ENCODE results near the gene GJB5. TPM values are rescaled to one million over a fixed set of nuclear protein-coding genes. Genes with fewer than 3 reads are reported as not detected.
A peak's percentile ranks its signal among the peaks of the same experiment; 100 is the strongest.

GJB5 gene
- total and polyA plus RNA-seq, 2 of the 8 experiments (the other 6 are each of a cell fraction or from before 2014, with no cell fraction given) = 0.86 to 3.1 TPM

- POLR2A ChIA-PET (ENCODE audit: partially characterized antibody) = interaction anchor here (1.0 to 1.5 kb wide), 6 partner anchors 10 to 79 kb away, joined by 3 to 6 read pairs (median 3); partner anchors contain the start of gene SMIM12
- peak within 1 kb of the TSS in 2 of 4 experiments; percentile 20 to 45; a peak in 5 of 7 replicates for H3K9ac ChIP-seq (replicated peaks in 1 of 4; ENCODE audit: extremely low read depth in 1 of 4, low read depth in 3 of 4, low read length in 3 of 4)
- H2BK120ac ChIP-seq (replicated peaks; ENCODE audit: low read depth, low read length) = no peak within 1 kb of the TSS
- no peaks in the 10 kb centered on the region for H3K79me2 ChIP-seq (ENCODE audit: control insufficient read depth in 1 of 2, insufficient read depth in 2 of 2, low read length in 2 of 2)
- 2% methylated on average over 43 of the region's 62 CpGs; no CpG with 5 or more reads in 1 of the 2 experiments for WGBS, 2 experiments (ENCODE audit: extremely low coverage in 1 of 2, insufficient coverage in 1 of 2, insufficient read length in 1 of 2, insufficient replicate concordance in 2 of 2, low coverage in 1 of 2, low lambda C conversion rate in 2 of 2, missing lambda C conversion rate in 1 of 2)
- H3K23ac ChIP-seq (ENCODE audit: insufficient read length) = no peak within 1 kb of the TSS
- H3K4ac ChIP-seq (replicated peaks; ENCODE audit: insufficient read length, low read depth, low read length) = no peak within 1 kb of the TSS
- H3K14ac ChIP-seq (ENCODE audit: insufficient read length) = no peak within 1 kb of the TSS
- FAIRE-seq = no peak
- no peak within 1 kb of the TSS for H2BK20ac ChIP-seq (ENCODE audit: low read length)
- H3K4me3 ChIP-seq (ENCODE audit: extremely low read depth in 1 of 4, insufficient read depth in 2 of 4, low read depth in 3 of 4, low read length in 4 of 4) = peak within 1 kb of the TSS; percentile 51 to 83 (median 80)
- H2AK5ac ChIP-seq (ENCODE audit: low read depth, low read length) = no peak within 1 kb of the TSS
- peak within 1 kb of the TSS; percentile 22 for H3K56ac ChIP-seq (replicated peaks; ENCODE audit: insufficient read length, low read depth, low read length)
- H3K4me1 ChIP-seq (replicated peaks in 1 of 4; ENCODE audit: control insufficient read depth in 3 of 4, insufficient read depth in 4 of 4, low read length in 3 of 4) = peaks cover 0 to 14% (median 5%) of the 10 kb centered on the region in 4 experiments; a peak in 4 of 7 replicates
- no peaks in the 10 kb centered on the region for H3K9me3 ChIP-seq (ENCODE audit: insufficient read depth in 2 of 2, low read depth in 1 of 2, low read length in 1 of 2)
- H2AFZ ChIP-seq (ENCODE audit: low read length) = peak within 1 kb of the TSS; percentile 94; the same call in 1 of the 2 replicates
- H3K4me2 ChIP-seq (ENCODE audit: insufficient read depth in 1 of 2, low read depth in 2 of 2, low read length in 2 of 2) = peak within 1 kb of the TSS; percentile 53 to 98
- no peak within 1 kb of the TSS; the same call in 1 of the 2 replicates for H2BK15ac ChIP-seq (ENCODE audit: low read length)
- DNase-seq (ENCODE audit: low read depth in 1 of 2, low spot score in 2 of 2) = peak in 1 of 2 experiments; percentile 76
- H3K79me1 ChIP-seq (ENCODE audit: low read depth, low read length) = no peaks in the 10 kb centered on the region
- H2BK12ac ChIP-seq (ENCODE audit: low read depth, low read length) = peak within 1 kb of the TSS; percentile 50; the same call in 1 of the 2 replicates
- H4K8ac ChIP-seq (ENCODE audit: extremely low read depth, insufficient read depth, low read length) = peak within 1 kb of the TSS; percentile 60
- H4K5ac ChIP-seq (ENCODE audit: insufficient read length, low read depth, low read length) = no peak within 1 kb of the TSS
- no peaks in the 10 kb centered on the region for H3K36me3 ChIP-seq (ENCODE audit: control insufficient read depth in 2 of 4, insufficient read depth in 4 of 4, low read length in 3 of 4)
- H4K20me1 ChIP-seq (replicated peaks in 1 of 2; ENCODE audit: control insufficient read depth in 1 of 2, insufficient read depth in 2 of 2, low read length in 2 of 2) = no peaks in the 10 kb centered on the region
- H2BK5ac ChIP-seq (ENCODE audit: low read depth, low read length) = peak within 1 kb of the TSS; percentile 35; the same call in 1 of the 2 replicates
- H3K27ac ChIP-seq (ENCODE audit: low read depth, low read length) = no peak within 1 kb of the TSS
- peaks cover 15% of the 10 kb centered on the region; the same call in 1 of the 2 replicates for H3K23me2 ChIP-seq (ENCODE audit: low read depth, low read length)
- CTCF ChIA-PET (ENCODE audit: partially characterized antibody) = interaction anchor here (0.6 to 3.6 kb wide), 12 partner anchors 10 to 376 kb away, joined by 3 to 17 read pairs (median 4); no protein-coding TSS in a partner anchor
- peak within 1 kb of the TSS; percentile 56 for H3K18ac ChIP-seq (ENCODE audit: extremely low read depth, low read length)
- H4K91ac ChIP-seq (replicated peaks; ENCODE audit: insufficient read length, low read length) = peak within 1 kb of the TSS; percentile 73
- peaks cover 0 to 24% (median 10%) of the 10 kb centered on the region in 4 experiments; a peak in 5 of 7 replicates for H3K27me3 ChIP-seq (replicated peaks in 1 of 4; ENCODE audit: control insufficient read depth in 3 of 4, extremely low read depth in 1 of 4, insufficient read depth in 3 of 4, low read length in 3 of 4)
- no peak for TF ChIP-seq SIN3A (conservative IDR thresholded peaks at IDR 0.05 in 1 of 2, IDR thresholded peaks at IDR 0.05 in 1 of 2; ENCODE audit: low read depth in 1 of 2, low read length in 2 of 2)
- 0 out of 4 replicates have a peak, but pooled peaks have one; percentile 39 to 75 for TF ChIP-seq HDAC2 (IDR thresholded peaks at IDR 0.05; ENCODE audit: borderline replicate concordance in 1 of 2, low read depth in 2 of 2, low read length in 2 of 2)
- TF ChIP-seq KDM1A (IDR thresholded peaks at IDR 0.05; ENCODE audit: borderline replicate concordance, low read length) = peak; percentile 55; the same call in 1 of the 2 replicates
- TF ChIP-seq SP1 (IDR thresholded peaks at IDR 0.05; ENCODE audit: low read depth, low read length) = no peak
- TF ChIP-seq E2F6 (IDR thresholded peaks at IDR 0.05) = peak; percentile 44
- peak; percentile 94 for TF ChIP-seq KDM4A (IDR thresholded peaks at IDR 0.05; ENCODE audit: low read depth, low read length, severe bottlenecking)
- peak; percentile 43; the same call in 1 of the 2 replicates for TF ChIP-seq PHF8 (conservative IDR thresholded peaks at IDR 0.05; ENCODE audit: low read depth, low read length)
- TF ChIP-seq BRCA1 (IDR thresholded peaks at IDR 0.05; ENCODE audit: low read depth, low read length) = no peak
- TF ChIP-seq EZH2 (IDR thresholded peaks at IDR 0.05; ENCODE audit: low read depth, low read length, severe bottlenecking) = peak; percentile 27
Observed at GRCh38 chr1:34781071-34781843, 26.4 kb downstream of the GJB5 start, which contains the start of gene GJB3. Gene GJB3, plus strand, starts transcription at chr1:34781214. Its CDS starts 3,549 bp downstream, at chr1:34784763.

Data from H1 (cell line).